RWPE2 (cell line): ENCODE data around the gene PTN.

Experiments
- ATAC-seq: fragments of 200-7000 bp; cut with Tn5 transposase; 3 replicates; pipeline ENCODE4 v1.9.1; 2021; ENCODE audit warnings: low read depth
- DNase-seq: peaks from one replicate; pipeline ENCODE4 v3.0.0-alpha.2; 2020; ENCODE audit warnings: low spot score
- H3K27ac ChIP-seq: fragments of 450-650 bp; 2 replicates; pipeline ENCODE4 v1.5.1; 2017; ENCODE audit warnings: mild to moderate bottlenecking; ENCODE audit not compliant: poor library complexity, severe bottlenecking
- H3K27me3 ChIP-seq: fragments of 250-450 bp; sonication (Bioruptor Pico); 2 replicates; pipeline ENCODE4 v1.5.1; 2021; ENCODE audit warnings: mild to moderate bottlenecking, moderate library complexity; ENCODE audit not compliant: insufficient read depth, poor library complexity, severe bottlenecking
- H3K36me3 ChIP-seq: fragments of 250-450 bp; sonication (Bioruptor Pico); 2 replicates; pipeline ENCODE4 v1.5.1; 2020; ENCODE audit warnings: low read depth, mild to moderate bottlenecking, moderate library complexity
- H3K4me1 ChIP-seq: fragments of 250-450 bp; sonication (Bioruptor Pico); 2 replicates; pipeline ENCODE4 v1.5.1; 2021; ENCODE audit warnings: mild to moderate bottlenecking, moderate library complexity; ENCODE audit not compliant: insufficient read depth, poor library complexity, severe bottlenecking
- H3K4me3 ChIP-seq: fragments of 250-450 bp; sonication (Bioruptor Pico); 2 replicates; pipeline ENCODE4 v1.5.1; 2021; ENCODE audit warnings: mild to moderate bottlenecking, moderate library complexity; ENCODE audit not compliant: severe bottlenecking
- H3K9me3 ChIP-seq: fragments of 250-450 bp; sonication (Bioruptor Pico); 2 replicates; pipeline ENCODE4 v1.5.1; 2021; ENCODE audit warnings: mild to moderate bottlenecking, moderate library complexity; ENCODE audit not compliant: severe bottlenecking
- TF ChIP-seq, protein P1 (sequence below): fragments of 450-650 bp; IDR thresholded peaks from one replicate; pipeline ENCODE4 v1.5.1; 2017; ENCODE audit warnings: mild to moderate bottlenecking, moderate library complexity; ENCODE audit not compliant: poor library complexity, severe bottlenecking

The PTN gene

DNA sequence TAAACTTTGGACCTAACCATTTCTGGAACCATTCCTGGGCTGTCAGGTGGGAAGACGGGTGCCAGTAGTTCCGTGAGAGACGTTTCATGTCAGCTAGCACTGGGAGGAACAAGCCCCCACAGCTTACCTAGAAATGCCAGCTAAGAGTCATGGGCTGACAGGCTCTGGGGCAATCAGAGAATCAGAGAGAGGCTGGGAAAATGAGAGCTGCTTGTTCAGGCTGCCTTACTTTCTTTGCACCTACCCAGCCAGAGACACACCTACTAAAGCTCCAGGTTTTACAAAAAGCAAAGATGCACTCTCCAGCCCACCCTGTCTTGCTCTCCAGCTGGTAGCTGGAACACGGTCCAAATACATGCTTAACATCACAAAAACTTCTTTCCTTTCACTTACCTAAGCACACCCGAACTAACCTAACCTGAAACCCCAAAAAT lies 688 bp downstream of the PTN start:
- Histone ChIP-seq H3K36me3 (no peaks in the 10 kb centered on the region), H3K27me3 (peaks cover 13% of the 10 kb centered on the region), H3K4me1 (no peaks in the 10 kb centered on the region), H3K27ac (no peak overlapping the region), H3K9me3 (no peaks in the 10 kb centered on the region), H3K4me3 (no peak overlapping the region)
- TF ChIP-seq, protein P1, sequence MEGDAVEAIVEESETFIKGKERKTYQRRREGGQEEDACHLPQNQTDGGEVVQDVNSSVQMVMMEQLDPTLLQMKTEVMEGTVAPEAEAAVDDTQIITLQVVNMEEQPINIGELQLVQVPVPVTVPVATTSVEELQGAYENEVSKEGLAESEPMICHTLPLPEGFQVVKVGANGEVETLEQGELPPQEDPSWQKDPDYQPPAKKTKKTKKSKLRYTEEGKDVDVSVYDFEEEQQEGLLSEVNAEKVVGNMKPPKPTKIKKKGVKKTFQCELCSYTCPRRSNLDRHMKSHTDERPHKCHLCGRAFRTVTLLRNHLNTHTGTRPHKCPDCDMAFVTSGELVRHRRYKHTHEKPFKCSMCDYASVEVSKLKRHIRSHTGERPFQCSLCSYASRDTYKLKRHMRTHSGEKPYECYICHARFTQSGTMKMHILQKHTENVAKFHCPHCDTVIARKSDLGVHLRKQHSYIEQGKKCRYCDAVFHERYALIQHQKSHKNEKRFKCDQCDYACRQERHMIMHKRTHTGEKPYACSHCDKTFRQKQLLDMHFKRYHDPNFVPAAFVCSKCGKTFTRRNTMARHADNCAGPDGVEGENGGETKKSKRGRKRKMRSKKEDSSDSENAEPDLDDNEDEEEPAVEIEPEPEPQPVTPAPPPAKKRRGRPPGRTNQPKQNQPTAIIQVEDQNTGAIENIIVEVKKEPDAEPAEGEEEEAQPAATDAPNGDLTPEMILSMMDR: no peak
- DNase-seq (no peak), ATAC-seq (peak; percentile 37)

DNA sequence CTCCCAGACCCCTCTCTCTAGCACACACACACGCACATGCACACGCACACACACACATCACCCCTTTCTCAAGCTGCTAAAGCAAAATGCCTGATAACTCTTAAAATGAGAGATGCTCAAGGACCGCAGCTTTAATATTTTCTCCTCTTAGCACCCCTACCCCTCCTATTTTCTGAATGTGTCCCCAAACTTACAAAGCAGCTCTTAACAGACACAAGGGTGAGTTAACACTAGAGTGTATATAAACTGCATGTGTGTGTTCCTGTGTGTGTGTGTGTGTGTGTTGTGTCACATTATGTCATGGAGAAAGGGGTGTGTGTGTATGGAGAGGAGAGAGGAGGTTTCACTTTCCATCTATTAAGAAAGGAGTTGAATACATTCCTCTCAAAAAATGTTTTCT lies 1.3 kb downstream of the PTN start:
- TF ChIP-seq, protein P1: no peak
- no peak for ATAC-seq
- no peaks in the 10 kb centered on the region for H3K36me3 ChIP-seq
- no peak for DNase-seq
- H3K4me3 ChIP-seq: no peak overlapping the region
- H3K27me3 ChIP-seq: peaks cover 18% of the 10 kb centered on the region
- no peak overlapping the region for H3K27ac ChIP-seq
- H3K9me3 ChIP-seq: no peaks in the 10 kb centered on the region
- no peaks in the 10 kb centered on the region for H3K4me1 ChIP-seq

DNA sequence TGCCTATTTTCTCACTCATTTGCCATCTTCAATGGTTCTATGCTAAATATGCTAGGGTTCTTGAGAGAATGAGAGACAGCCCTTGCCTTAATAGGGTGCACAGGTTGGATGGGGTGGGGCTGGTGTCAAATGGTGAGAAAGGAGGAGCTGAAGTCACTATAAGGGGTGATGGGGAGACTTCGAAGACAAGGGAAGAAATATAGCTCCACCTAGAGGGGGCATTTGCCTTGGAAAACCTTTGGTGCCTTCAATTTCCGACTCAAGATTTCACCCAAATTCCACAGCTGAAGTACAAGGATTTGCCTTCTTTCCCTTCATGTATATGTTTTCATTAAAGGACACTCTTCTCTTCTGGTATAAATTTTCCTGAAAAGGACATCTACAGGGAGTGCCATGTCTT lies 5.6 kb downstream of the PTN start:
- Histone ChIP-seq H3K9me3 (no peaks in the 10 kb centered on the region), H3K36me3 (no peaks in the 10 kb centered on the region), H3K27ac (no peak overlapping the region), H3K4me1 (no peaks in the 10 kb centered on the region), H3K4me3 (no peak overlapping the region), H3K27me3 (peaks cover 6% of the 10 kb centered on the region)
- DNase-seq (no peak), ATAC-seq (no peak)
- TF ChIP-seq, protein P1: no peak

DNA sequence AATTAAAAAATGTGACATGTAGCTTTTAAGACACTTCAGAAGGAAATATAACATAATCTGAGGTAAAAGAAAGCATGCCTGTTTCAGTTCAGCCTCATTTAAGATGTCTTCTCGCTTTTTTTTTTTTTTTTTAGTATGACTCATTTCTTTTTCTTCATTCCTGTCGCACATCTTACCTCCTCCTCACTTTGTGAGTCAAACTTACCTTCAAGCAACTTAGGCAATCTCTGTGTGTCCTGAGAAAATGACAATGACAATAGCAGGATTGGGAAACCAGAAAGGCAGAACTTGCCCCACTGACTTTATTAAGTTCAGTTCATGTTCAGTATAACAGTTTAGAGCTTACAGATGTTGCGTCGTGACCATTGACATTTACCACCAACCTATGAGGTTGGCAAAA lies 7.7 kb downstream of the PTN start:
- ATAC-seq (no peak), DNase-seq (no peak)
- TF ChIP-seq, protein P1: no peak
- H3K27me3 ChIP-seq: peaks cover 13% of the 10 kb centered on the region
- no peaks in the 10 kb centered on the region for H3K4me1 ChIP-seq
- H3K27ac ChIP-seq: no peak overlapping the region
- H3K4me3 ChIP-seq: no peak overlapping the region
- H3K9me3 ChIP-seq: no peaks in the 10 kb centered on the region
- H3K36me3 ChIP-seq: no peaks in the 10 kb centered on the region

DNA sequence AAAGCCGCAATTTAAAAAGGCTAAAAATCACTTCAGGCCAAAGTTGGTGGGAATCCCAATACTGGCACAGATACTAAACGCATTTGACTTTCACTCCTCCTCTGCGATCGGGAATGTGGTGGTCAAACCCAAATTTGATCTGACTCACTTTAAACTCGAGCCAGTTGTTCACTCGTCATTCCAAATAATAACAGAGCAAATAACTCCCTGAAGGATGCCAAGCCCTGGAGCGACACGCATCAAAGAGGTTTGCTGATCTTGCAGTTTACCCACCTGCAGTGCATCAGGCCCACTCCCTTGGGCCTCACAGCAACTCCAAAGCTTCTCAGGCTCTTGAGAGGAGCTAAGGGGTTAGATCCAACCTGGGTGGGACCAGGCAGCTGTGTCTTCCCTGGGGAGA lies 12.2 kb downstream of the PTN start:
- peaks cover 7% of the 10 kb centered on the region for H3K27me3 ChIP-seq
- no peak overlapping the region for H3K27ac ChIP-seq
- no peak overlapping the region for H3K4me3 ChIP-seq
- TF ChIP-seq, protein P1: no peak
- H3K9me3 ChIP-seq: no peaks in the 10 kb centered on the region
- H3K36me3 ChIP-seq: no peaks in the 10 kb centered on the region
- H3K4me1 ChIP-seq: no peaks in the 10 kb centered on the region
- DNase-seq: no peak
- no peak for ATAC-seq
